Skeletal muscle cell (primary cell): ENCODE measurements around the gene ZNF763.
"Not testable (repeated sequence)": the region's sequence is repeated elsewhere in the genome, so short reads cannot be mapped to it uniquely, and the experiment has no call there.

Experiments
- DNase-seq: peaks from one replicate; pipeline ENCODE4 v3.0.0-alpha.2; 2010; ENCODE audit warnings: low read depth
- H3K4me3 ChIP-seq: 2 replicates; pipeline ENCODE4 v1.5.1; 2011; ENCODE audit warnings: low read depth, mild to moderate bottlenecking, control low read depth, low read length, moderate library complexity

ZNF763 gene

DNA sequence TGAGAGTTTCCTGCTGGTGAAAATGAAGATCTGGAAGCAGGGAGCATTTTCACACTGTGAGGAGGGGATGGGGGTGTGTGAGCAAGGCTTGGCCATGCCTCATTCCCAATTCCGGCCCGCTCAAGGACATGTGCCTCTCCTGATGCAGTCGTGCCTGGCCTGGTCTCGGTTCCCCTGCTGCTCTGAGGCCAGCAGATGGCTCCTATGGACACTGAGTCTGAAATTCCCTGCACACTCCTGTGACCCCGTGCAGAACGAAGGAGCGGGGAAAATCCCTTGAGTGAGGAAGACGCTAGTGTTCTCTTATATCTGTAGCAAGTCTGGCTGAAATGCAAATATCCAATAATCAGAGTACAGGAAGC, 363 bp upstream of the ZNF763 start:
- no peak for DNase-seq
- H3K4me3 ChIP-seq = peak overlapping the region; percentile 44

DNA sequence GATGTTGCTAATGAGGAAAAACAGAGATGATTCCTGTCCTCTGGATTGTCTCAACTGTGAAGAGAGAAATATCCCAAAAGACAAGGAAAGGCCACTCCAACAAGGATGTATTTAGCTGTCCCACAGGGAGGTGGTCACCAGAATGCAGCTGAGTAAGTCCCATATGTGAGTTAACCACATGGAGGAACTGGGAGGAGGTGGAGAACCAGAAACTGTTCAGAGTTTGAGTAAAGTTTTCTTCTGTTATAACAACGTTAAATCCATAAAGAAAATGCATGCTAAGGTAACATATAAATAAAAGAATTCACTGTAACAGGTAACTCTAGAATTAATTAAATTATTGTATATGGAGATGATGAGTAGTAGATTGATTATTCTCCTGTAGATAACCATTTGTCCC, 5.3 kb downstream of the ZNF763 start:
- no peak for DNase-seq

DNA sequence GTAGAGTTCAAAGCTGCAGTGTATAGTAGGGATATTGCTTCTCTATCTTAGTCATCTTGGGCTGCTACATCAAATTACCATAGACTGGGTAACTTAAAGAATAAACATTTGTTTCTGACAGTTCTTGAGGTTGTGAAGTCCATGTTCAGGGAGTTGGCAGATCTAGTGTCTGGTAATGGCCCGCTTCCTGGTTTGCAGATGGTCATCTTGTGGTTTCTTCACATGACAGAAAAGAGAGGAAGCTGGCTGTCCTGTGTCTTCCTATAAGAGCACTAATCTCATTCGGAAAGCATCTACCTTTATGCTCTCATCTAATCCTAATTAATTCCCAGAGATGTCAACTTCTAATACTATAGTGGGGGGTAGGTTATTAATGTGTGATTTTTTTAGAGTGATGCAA, 6.2 kb downstream of the ZNF763 start:
- no peak for DNase-seq
- no peak overlapping the region for H3K4me3 ChIP-seq

More for the DNA sequence above, 5.3 kb downstream of the ZNF763 start:
- H3K4me3 ChIP-seq = no peak overlapping the region

DNA sequence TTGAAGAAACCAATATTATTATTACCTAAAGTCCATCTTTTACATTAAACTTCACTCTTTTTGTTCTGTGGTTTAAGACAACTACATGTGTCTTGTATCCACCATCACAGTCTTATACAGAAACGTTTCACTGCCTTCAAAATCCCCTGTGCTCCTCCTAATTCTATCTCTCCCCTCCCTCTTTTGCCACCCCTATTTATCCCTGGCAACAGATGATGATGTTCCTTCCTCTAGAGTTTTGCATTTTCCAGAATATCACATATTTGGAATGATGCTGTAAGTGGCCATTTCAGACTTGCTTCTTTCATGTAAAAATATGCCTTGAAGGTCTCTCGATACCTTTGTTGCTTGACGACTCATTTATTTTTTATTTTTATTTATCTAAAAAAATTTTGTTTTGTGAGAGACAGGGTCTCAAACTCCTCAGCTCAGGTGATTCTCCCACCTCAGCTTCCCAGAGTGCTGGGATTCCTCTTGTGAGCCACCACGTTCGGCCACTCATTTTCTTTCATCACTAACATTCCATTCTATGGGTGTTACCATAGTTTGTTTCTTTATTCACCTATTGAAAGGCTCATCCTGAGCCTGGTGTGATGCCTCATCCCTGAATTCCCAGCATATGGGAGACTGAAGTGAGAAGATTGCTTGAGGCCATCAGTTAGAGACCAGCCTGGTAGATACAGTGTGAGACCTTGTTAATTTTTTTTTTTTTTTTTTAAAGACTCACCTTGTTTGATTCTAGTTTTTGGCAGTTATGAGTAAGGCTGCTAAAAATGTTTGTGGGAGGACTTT, 8.4 kb downstream of the ZNF763 start:
- no peak overlapping the region for H3K4me3 ChIP-seq
- no peak for DNase-seq

DNA sequence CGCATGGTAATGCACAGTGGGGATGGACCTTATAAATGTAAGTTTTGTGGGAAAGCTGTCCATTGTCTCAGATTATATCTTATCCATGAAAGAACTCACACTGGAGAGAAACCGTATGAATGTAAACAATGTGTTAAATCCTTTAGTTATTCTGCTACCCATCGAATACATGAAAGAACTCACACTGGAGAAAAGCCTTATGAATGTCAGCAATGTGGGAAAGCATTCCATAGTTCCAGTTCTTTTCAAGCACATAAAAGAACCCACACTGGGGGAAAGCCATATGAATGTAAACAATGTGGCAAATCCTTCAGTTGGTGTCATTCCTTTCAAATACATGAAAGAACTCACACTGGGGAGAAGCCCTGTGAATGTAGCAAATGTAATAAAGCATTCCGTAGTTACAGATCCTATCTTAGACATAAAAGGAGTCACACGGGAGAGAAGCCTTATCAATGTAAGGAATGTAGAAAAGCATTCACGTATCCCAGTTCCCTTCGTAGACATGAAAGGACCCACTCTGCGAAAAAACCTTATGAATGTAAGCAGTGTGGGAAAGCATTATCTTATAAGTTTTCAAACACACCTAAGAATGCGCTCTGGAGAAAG, 13.8 kb downstream of the ZNF763 start:
- no peak for DNase-seq
- H3K4me3 ChIP-seq = no peak overlapping the region

DNA sequence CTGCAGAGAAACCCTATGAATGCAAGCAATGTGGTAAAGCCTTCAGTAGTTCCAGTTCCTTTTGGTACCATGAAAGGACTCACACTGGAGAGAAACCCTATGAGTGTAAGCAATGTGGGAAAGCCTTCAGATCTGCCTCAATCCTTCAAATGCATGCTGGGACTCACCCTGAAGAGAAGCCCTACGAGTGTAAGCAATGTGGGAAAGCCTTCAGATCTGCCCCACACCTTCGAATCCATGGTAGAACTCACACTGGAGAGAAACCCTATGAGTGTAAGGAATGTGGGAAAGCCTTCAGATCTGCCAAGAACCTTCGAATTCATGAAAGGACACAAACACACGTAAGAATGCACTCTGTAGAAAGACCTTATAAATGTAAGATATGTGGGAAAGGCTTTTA, 14.7 kb downstream of the ZNF763 start:
- H3K4me3 ChIP-seq = no peak overlapping the region
- no peak for DNase-seq

DNA sequence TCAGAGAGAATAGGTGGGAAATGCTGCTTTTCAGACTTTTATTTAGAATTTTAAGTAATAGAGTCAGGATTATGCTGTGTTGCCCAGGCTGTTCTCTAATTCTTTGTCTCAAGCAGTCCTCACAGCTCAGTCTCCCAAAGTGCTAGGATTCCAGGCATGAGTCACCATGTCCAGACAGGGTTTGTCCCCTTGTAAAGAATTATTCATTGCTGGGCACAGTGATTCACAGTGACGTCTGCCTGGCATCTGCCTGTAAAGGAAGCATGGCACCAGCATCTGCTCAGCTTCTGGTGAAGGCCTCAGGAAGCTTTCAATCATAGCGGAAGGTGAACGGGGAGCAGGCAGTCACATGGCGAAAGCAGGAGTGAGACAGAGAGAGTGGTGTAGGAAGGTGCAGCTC, 17.7 kb downstream of the ZNF763 start:
- no peak overlapping the region for H3K4me3 ChIP-seq
- DNase-seq = no peak

DNA sequence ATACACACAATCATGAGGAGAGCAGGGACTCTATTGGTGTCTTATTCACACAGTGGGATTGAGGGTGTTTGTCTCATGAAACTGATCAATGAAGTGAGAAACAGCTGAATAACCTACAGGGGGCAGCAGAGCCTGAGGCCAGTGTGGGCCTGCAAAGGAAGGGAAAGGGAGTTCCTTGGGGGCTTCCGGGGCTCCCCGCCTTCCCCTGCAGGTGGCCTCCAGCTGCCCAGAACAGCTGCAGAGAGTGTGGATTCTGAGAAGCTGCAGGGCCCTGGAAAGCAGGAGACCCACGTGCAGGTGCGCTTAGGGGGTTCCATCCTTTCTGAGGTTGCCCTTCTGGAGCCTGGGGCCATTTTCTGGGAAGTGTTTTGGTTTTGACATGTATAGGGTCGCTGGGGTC, 20.1 kb downstream of the ZNF763 start:
- H3K4me3 ChIP-seq = no peak overlapping the region
- no peak for DNase-seq

DNA sequence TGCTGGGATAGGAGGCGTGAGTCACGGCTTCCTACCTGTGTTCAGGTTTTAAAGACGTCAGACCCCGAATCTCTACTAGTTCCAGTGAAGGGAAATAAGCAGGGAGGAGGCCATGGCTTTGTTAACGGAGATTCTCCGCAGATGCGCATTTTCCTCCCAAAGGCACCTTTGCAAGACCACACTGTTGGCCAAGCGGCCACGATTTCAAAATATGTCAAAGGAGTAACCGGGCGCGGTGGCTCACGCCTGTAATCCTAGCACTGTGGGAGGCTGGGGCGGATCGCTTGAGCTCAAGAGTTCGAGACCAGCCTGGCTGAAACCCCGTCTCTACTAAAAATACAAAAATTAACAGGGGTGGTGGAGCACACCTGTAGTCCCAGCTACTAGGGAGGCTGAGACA, 21.9 kb downstream of the ZNF763 start:
- DNase-seq = no peak
- no peak overlapping the region for H3K4me3 ChIP-seq

DNA sequence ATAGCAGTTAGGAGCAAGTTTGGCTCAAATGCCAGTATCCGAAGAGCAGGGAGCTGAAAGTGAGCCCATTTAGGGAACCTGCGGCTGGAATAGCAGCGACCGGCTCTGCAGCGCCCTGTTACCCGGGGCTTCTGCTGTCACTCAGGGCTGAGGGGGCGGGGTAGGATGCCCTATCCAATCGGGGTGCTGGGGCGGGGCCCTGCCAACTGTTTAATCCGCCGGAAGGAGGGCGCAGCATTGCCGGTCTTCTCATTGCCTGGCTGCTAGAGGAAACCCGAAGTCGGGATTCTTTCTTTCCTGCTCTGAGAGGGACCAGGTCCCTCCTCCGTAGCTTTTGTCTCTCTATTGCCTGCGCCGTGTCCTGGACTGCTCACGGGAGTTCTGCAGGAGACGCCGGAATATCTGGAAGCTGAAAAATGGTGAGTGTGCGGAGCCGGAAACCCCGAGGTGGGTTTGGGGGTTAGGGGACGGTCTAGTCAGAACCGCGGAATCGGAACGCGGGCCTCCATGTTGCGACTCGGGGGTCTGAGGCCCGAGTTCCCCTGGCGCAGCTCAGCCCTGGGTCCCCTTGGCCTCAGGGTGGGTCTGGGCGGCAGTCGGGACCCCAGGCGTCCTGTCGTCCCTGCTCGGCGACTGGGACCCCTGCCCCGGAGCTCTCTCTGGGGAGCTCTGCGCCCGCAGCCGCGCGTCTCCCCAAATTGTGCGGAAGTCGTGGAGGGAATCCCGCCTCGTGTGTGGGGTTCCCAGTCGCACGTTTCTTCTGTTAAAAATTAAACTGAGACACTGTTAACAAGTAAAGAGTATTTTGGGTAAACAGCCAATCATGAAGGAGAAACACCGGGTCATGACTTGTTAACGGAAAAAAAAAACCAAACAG, 22.8 kb downstream of the ZNF763 start:
- DNase-seq = peak; percentile 71
- H3K4me3 ChIP-seq = peak overlapping the region; percentile 79

DNA sequence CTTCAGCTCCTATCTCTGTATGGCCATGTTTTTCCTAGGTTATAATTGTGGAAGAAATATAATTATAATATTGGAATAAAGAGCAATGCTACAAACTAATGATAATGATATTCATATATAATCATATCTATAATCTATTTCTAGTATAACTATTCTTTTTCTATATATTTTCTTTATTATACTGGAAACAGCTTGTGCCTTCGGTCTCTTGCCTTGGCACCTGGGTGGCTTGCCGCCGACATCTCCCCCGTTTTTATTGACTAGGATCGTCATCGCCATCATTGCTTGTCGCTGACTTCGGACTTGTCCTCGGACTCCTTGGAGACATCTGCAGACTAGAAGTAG, 24.2 kb downstream of the ZNF763 start:
- peak overlapping the region; percentile 79 for H3K4me3 ChIP-seq
- DNase-seq = no peak

DNA sequence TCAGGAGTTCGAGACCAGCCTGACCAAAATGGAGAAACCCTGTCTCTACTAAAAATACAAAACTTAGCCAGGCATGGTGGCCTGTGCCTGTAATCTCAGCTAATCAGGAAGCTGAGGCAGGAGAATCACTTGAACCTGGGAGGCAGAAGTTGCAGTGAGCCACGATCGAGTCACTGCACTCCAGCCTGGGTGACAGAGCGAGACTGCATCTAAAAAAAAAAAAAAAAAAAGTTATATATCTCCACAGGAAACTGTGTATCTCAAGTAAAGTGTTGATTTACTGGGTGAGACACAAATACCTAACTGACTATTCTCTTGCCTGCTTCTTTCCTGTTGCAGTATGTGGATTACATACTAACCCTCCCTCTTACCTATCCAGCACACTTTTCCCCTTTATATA, 27.1 kb downstream of the ZNF763 start:
- H3K4me3 ChIP-seq, DNase-seq: not testable (repeated sequence)

DNA sequence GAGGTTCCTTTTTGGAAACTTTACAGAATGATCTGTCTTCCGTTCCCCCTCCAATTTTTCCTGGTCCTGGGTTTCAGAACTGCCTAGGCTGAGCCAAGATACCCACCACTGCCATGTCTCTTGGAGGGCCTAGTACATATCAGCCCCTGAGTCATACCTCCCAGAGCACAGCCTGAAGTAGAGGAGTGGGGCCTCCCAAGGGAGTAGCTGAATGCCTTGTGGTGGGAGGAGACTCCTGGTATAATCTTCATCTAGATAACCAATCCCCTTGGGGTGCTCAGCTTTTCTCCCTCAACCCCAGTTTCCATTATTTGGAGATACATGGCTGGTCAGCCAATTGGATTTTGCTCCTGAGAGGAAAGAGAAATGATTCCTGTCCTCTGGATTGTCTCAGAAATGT, 30.3 kb downstream of the ZNF763 start:
- no peak overlapping the region for H3K4me3 ChIP-seq
- no peak for DNase-seq

DNA sequence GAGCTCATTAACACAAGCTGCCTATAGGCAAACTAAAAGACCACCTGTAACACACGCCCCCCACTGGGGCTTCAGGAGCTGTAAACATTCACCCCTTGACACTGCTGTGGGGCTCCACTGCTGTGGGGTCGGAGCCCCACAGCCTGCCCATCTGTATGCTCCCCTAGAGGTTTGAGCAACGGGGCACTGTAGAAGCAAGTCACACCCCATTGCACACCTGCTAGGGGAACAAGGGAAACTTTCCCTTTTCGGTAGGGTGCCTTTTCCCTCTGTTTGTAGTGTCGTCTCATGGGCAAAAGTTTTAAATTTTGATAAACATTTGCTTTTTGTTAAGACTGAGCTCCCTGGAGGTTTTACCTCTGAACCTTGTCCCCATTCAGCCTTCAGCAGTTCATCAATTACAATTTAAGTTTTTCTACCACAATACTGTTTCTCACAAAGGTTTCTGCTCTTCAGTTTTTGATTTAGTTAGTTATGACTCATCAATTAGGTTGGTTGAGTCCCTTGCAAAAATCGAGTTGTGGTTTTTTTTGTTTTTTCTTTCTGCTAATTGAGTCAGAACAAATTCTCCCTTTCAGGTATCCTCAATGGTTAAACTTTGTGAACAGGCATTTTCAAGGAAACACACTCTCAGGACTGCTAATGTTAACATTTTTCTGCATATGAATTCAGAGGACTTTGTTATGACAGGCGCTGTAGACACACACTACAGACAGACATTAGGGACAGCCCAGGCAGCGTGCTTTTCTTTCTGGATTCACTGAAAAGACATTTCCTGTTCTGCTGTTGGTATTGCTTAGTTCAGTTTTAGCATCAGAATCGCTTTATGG, 35.5 kb downstream of the ZNF763 start:
- no peak for DNase-seq
- H3K4me3 ChIP-seq = no peak overlapping the region

DNA sequence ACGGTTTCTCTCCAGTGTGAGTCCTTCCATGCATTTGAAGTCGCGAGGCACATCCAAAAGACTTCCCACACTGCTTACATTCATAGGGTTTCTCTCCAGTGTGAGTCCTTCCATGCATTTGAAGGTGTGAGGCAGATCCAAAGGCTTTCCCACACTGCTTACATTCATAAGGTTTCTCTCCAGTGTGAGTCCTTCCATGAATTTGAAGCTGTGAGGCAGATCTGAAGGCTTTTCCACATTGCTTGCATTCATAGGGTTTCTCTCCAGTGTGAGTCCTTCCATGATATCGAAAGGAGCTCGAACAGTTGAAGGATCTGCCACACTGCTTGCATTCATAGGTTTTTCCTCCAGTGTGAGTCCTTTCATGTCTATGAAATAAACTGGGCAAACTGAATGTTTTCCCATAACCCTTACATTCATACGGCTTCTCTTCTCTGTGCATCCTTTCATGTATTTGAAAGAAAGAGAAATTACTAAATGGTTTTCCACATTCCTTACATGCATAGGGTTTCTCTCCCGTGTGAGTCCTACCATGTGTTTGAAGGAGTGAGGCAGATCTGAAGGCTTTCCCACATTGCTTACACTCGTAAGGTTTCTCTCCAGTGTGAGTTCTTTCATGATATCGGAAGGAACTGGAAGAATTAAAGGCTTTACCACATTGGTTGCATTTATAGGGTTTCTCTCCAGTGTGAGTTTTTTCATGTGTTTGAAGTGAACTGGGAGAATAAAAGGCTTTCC, 50.3 kb downstream of the ZNF763 start:
- DNase-seq = no peak
- H3K4me3 ChIP-seq = no peak overlapping the region

DNA sequence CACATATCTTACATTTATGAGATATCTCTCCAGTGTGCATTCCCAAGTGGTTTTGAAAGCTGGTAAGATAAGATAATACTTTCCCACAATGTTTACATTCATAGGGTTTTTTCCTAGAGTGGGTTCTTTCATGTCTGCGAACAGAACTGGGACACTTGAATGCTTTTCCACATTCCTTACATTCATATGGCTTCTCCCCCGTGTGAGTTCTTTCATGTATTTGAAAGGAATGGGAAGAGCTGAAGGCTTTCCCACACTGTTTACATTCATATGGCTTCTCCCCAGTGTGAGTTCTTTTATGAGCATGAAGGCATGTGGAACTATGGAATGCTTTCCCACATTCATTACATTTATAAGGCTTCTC, 50.9 kb downstream of the ZNF763 start:
- no peak for DNase-seq
- H3K4me3 ChIP-seq = no peak overlapping the region
